H9 (cell line): ENCODE measurements around the gene PACC1. TPM values are rescaled to one million over a fixed set of nuclear protein-coding genes. Genes with fewer than 3 reads are reported as not detected.

Experiments
- DNase-seq: peaks from one replicate; pipeline ENCODE4 v3.0.0-alpha.2; 2017
- H2AFZ ChIP-seq: one replicate; pipeline ENCODE4 v1.6.1; 2013; ENCODE audit warnings: mild to moderate bottlenecking, low read length, control low read depth, moderate library complexity
- H2AK5ac ChIP-seq: 2 replicates; pipeline ENCODE4 v1.6.1; 2013; ENCODE audit warnings: low read length, control low read depth, mixed read lengths; ENCODE audit not compliant: insufficient read length
- H2BK120ac ChIP-seq: one replicate; pipeline ENCODE4 v1.6.1; 2013; ENCODE audit warnings: low read depth, mild to moderate bottlenecking, low read length, control low read depth, inconsistent platforms; ENCODE audit not compliant: poor library complexity, severe bottlenecking
- H2BK12ac ChIP-seq: 2 replicates; pipeline ENCODE4 v1.6.1; 2013; ENCODE audit warnings: low read length, control low read depth, mixed read lengths, low read depth; ENCODE audit not compliant: insufficient read length
- H2BK15ac ChIP-seq: 2 replicates; pipeline ENCODE4 v1.6.1; 2013; ENCODE audit warnings: low read depth, low read length, control low read depth
- H2BK20ac ChIP-seq: one replicate; pipeline ENCODE4 v1.6.1; 2013; ENCODE audit warnings: low read depth, mild to moderate bottlenecking, low read length, control low read depth, inconsistent platforms; ENCODE audit not compliant: poor library complexity, severe bottlenecking
- H2BK5ac ChIP-seq: 2 replicates; pipeline ENCODE4 v1.6.1; 2013; ENCODE audit warnings: low read length, control low read depth, mixed read lengths; ENCODE audit not compliant: insufficient read length
- H3K14ac ChIP-seq: 2 replicates; pipeline ENCODE4 v1.6.1; 2013; ENCODE audit warnings: low read length, control low read depth; ENCODE audit not compliant: insufficient read depth
- H3K18ac ChIP-seq: 2 replicates; pipeline ENCODE4 v1.6.1; 2013; ENCODE audit warnings: low read depth, mild to moderate bottlenecking, mixed read lengths, low read length, control low read depth; ENCODE audit not compliant: insufficient read length
- H3K23ac ChIP-seq: 2 replicates; pipeline ENCODE4 v1.6.1; 2013; ENCODE audit warnings: low read length, control low read depth, mixed read lengths, low read depth; ENCODE audit not compliant: insufficient read length
- H3K23me2 ChIP-seq: 2 replicates; pipeline ENCODE4 v1.6.1; 2013; ENCODE audit warnings: low read depth, mild to moderate bottlenecking, mixed read lengths, low read length, control low read depth; ENCODE audit not compliant: insufficient read length, poor library complexity, severe bottlenecking
- H3K27ac ChIP-seq: 2 replicates; pipeline ENCODE4 v1.5.1; 2013; ENCODE audit warnings: low read length, control low read depth, mixed read lengths, low read depth; ENCODE audit not compliant: insufficient read length
- H3K27me3 ChIP-seq: 2 replicates; pipeline ENCODE4 v1.6.1; 2013; ENCODE audit warnings: low read length, control low read depth, inconsistent platforms; ENCODE audit not compliant: insufficient read depth
- H3K4ac ChIP-seq: 2 replicates; pipeline ENCODE4 v1.6.1; 2013; ENCODE audit warnings: low read depth, mild to moderate bottlenecking, control low read depth, inconsistent platforms, low read length, moderate library complexity
- H3K4me1 ChIP-seq: 2 replicates; pipeline ENCODE4 v1.6.1; 2013; ENCODE audit warnings: low read length, control low read depth, inconsistent platforms; ENCODE audit not compliant: insufficient read depth
- H3K4me2 ChIP-seq: 2 replicates; pipeline ENCODE4 v1.6.1; 2013; ENCODE audit warnings: low read length, control low read depth, mixed read lengths; ENCODE audit not compliant: insufficient read length, insufficient read depth
- H3K56ac ChIP-seq: 2 replicates; pipeline ENCODE4 v1.6.1; 2013; ENCODE audit warnings: low read depth, mild to moderate bottlenecking, mixed read lengths, low read length, control low read depth; ENCODE audit not compliant: insufficient read length
- H3K79me1 ChIP-seq: 2 replicates; pipeline ENCODE4 v1.6.1; 2013; ENCODE audit warnings: low read depth, mild to moderate bottlenecking, moderate library complexity, low read length, control low read depth, inconsistent platforms; ENCODE audit not compliant: insufficient read depth, poor library complexity, severe bottlenecking
- H3K79me2 ChIP-seq: 2 replicates; pipeline ENCODE4 v1.6.1; 2013; ENCODE audit warnings: low read length, control low read depth, inconsistent platforms; ENCODE audit not compliant: insufficient read depth
- H3K9ac ChIP-seq: 2 replicates; pipeline ENCODE4 v1.6.1; 2013; ENCODE audit warnings: low read length, control low read depth, mixed read lengths; ENCODE audit not compliant: insufficient read length; ENCODE audit errors: extremely low read depth
- H3K9me3 ChIP-seq: one replicate; pipeline ENCODE4 v1.6.1; 2013; ENCODE audit warnings: low read depth, low read length, inconsistent platforms; ENCODE audit not compliant: control insufficient read depth
- H3T11ph ChIP-seq: one replicate; pipeline ENCODE4 v1.6.1; 2013; ENCODE audit warnings: mild to moderate bottlenecking, low read length, control low read depth, inconsistent platforms
- H4K20me1 ChIP-seq: one replicate; pipeline ENCODE4 v1.6.1; 2013; ENCODE audit not compliant: control insufficient read depth, insufficient read length, insufficient read depth
- H4K5ac ChIP-seq: 2 replicates; pipeline ENCODE4 v1.6.1; 2013; ENCODE audit warnings: low read depth, mild to moderate bottlenecking, mixed read lengths, low read length, control low read depth; ENCODE audit not compliant: insufficient read length
- H4K8ac ChIP-seq: replicated peaks from 2 replicates; pipeline ENCODE4 v1.6.1; 2013; ENCODE audit warnings: low read length, control low read depth, mixed read lengths, low read depth; ENCODE audit not compliant: insufficient read length
- H4K91ac ChIP-seq: 2 replicates; pipeline ENCODE4 v1.6.1; 2013; ENCODE audit warnings: low read depth, mild to moderate bottlenecking, moderate library complexity, mixed read lengths, low read length, control low read depth; ENCODE audit not compliant: insufficient read length
- H3K27ac Mint-ChIP-seq, 3 experiments: 2 replicates in 2 of 3; 3 replicates in 1 of 3; pipeline ENCODE4 v1.8.0; 2020 to 2021; ENCODE audit warnings: mixed read lengths in 3 of 3, mild to moderate bottlenecking in 1 of 3, moderate library complexity in 1 of 3
- H3K27me3 Mint-ChIP-seq: 2 replicates; pipeline ENCODE4 v1.8.0; 2021; ENCODE audit warnings: low read depth, mild to moderate bottlenecking, moderate library complexity, mixed read lengths
- H3K36me3 Mint-ChIP-seq, 3 experiments: 2 replicates in 2 of 3; 3 replicates in 1 of 3; pipeline ENCODE4 v1.8.0; 2020 to 2021; ENCODE audit warnings: low read depth in 3 of 3, mixed read lengths in 3 of 3; ENCODE audit not compliant: insufficient read depth in 1 of 3
- H3K4me1 Mint-ChIP-seq, 2 experiments: 2 replicates each; pipeline ENCODE4 v1.8.0; 2020; ENCODE audit warnings: mixed read lengths in 2 of 2
- H3K4me3 Mint-ChIP-seq, 2 experiments: 2 replicates in 1 of 2; 3 replicates in 1 of 2; pipeline ENCODE4 v1.8.0; 2020 to 2021; ENCODE audit warnings: mild to moderate bottlenecking in 2 of 2, mixed read lengths in 2 of 2, moderate library complexity in 1 of 2
- H3K9me3 Mint-ChIP-seq, 2 experiments: 2 replicates in 1 of 2; 3 replicates in 1 of 2; pipeline ENCODE4 v1.8.0; 2020; ENCODE audit warnings: mild to moderate bottlenecking in 2 of 2, mixed read lengths in 2 of 2, moderate library complexity in 1 of 2
- WGBS: extraction: QIAGEN DNeasy Blood & Tissue Kit; methylation state at CpG from one replicate; pipeline ENCODE4 v1.1.7; 2013; ENCODE audit warnings: missing lambda C conversion rate, low lambda C conversion rate, mixed read lengths; ENCODE audit not compliant: insufficient read length; ENCODE audit errors: extremely low coverage; 5-methylcytosine and 5-hydroxymethylcytosine counted together
- total RNA-seq: library from RNA; stranded (reverse); gene quantifications from 2 replicates; pipeline ENCODE4 v1.2.1, GENCODE V29; 2021
- TF ChIP-seq, protein P1 (sequence below): fragments of 200-600 bp; sonication (generic); conservative IDR thresholded peaks from 3 replicates; pipeline ENCODE4 v1.8.0; 2021; ENCODE audit warnings: antibody characterized with exemption, mild to moderate bottlenecking

PACC1 gene
- total RNA-seq, 1 experiment from 2014 or later, result 10.9 TPM

GRCh38 chr1:212410231-212410820, 4.4 kb downstream of the PACC1 start:
- Mint-ChIP-seq H3K9me3 (no peaks in the 10 kb centered on the region), H3K27ac (0 out of 7 replicates have a peak overlapping the region, but pooled peaks of 1 of the 3 experiments have one; percentile 44), H3K27me3 (peaks cover 9% of the 10 kb centered on the region), H3K4me1 (peaks cover 16% of the 10 kb centered on the region in 2 experiments), H3K36me3 (peaks cover 46 to 67% (median 60%) of the 10 kb centered on the region in 3 experiments), H3K4me3 (no peak overlapping the region)
- Histone ChIP-seq H3K9me3 (no peaks in the 10 kb centered on the region), H3K56ac (no peak overlapping the region), H4K8ac (no peak overlapping the region), H3K4me2 (no peak overlapping the region), H3K23ac (no peak overlapping the region), H4K5ac (no peak overlapping the region), H2BK20ac (no peak overlapping the region), H2AFZ (no peak overlapping the region), H3K27ac (no peak overlapping the region), H2BK5ac (no peak overlapping the region), H3K23me2 (peaks cover 6% of the 10 kb centered on the region), H3K4ac (no peak overlapping the region), H3T11ph (no peak overlapping the region), H3K79me1 (no peaks in the 10 kb centered on the region), H4K20me1 (no peaks in the 10 kb centered on the region), H2AK5ac (no peak overlapping the region), H4K91ac (no peak overlapping the region), H3K18ac (no peak overlapping the region), H3K9ac (no peak overlapping the region), H3K14ac (no peak overlapping the region), H2BK12ac (no peak overlapping the region), H3K27me3 (no peaks in the 10 kb centered on the region), H3K4me1 (no peaks in the 10 kb centered on the region; the same call in 1 of the 2 replicates), H2BK120ac (no peak overlapping the region), H2BK15ac (no peak overlapping the region), H3K79me2 (peaks cover 4% of the 10 kb centered on the region; the same call in 1 of the 2 replicates)
- WGBS, result no CpG with 5 or more reads among the region's 8 CpGs
- no peak for DNase-seq
- TF ChIP-seq, protein P1, sequence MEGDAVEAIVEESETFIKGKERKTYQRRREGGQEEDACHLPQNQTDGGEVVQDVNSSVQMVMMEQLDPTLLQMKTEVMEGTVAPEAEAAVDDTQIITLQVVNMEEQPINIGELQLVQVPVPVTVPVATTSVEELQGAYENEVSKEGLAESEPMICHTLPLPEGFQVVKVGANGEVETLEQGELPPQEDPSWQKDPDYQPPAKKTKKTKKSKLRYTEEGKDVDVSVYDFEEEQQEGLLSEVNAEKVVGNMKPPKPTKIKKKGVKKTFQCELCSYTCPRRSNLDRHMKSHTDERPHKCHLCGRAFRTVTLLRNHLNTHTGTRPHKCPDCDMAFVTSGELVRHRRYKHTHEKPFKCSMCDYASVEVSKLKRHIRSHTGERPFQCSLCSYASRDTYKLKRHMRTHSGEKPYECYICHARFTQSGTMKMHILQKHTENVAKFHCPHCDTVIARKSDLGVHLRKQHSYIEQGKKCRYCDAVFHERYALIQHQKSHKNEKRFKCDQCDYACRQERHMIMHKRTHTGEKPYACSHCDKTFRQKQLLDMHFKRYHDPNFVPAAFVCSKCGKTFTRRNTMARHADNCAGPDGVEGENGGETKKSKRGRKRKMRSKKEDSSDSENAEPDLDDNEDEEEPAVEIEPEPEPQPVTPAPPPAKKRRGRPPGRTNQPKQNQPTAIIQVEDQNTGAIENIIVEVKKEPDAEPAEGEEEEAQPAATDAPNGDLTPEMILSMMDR, result no peak
